Measurements from ENCODE around the gene ANKH. TPM values are rescaled to one million over a fixed set of nuclear protein-coding genes. Genes with fewer than 3 reads are reported as not detected.

ANKH gene
- total and polyA plus RNA-seq, 2 experiments from 2014 or later, result 27.6 to 29.9 TPM

- no peak overlapping the region for H3K4me3 ChIP-seq
- H3K9me3 ChIP-seq (ENCODE audit: low read depth), result no peaks in the 10 kb centered on the region
- H3K79me2 ChIP-seq, result no peaks in the 10 kb centered on the region
- no peaks in the 10 kb centered on the region for H3K36me3 ChIP-seq (replicated peaks; ENCODE audit: insufficient read depth, low read depth)
- no peaks in the 10 kb centered on the region for H4K20me1 ChIP-seq (ENCODE audit: insufficient read depth, poor library complexity, severe bottlenecking)
- H3K9me2 ChIP-seq (replicated peaks; ENCODE audit: insufficient read depth), result no peaks in the 10 kb centered on the region
- no peaks in the 10 kb centered on the region for H3K27me3 ChIP-seq
- WGBS (ENCODE audit: low lambda C conversion rate, missing lambda C conversion rate), result 83% methylated on average over 6 of the region's 6 CpGs
- H3K4me1 ChIP-seq (ENCODE audit: insufficient read depth), result no peaks in the 10 kb centered on the region
- TF ChIP-seq EZH2phosphoT487 (IDR thresholded peaks at IDR 0.05; ENCODE audit: low read depth, severe bottlenecking, unreplicated experiment) (no peak), CTCF (IDR thresholded peaks at IDR 0.05; ENCODE audit: poor library complexity) (no peak), EZH2 (IDR thresholded peaks at IDR 0.05; ENCODE audit: borderline replicate concordance) (no peak)
- H3K27ac ChIP-seq, result no peak overlapping the region
- no peak overlapping the region for H3K4me2 ChIP-seq
- no peak overlapping the region for H2AFZ ChIP-seq
- DNase-seq (ENCODE audit: low spot score), result no peak
Measured at GRCh38 chr5:14706615-14707021, 165.0 kb downstream of the ANKH start.

GRCh38 chr5:14705556-14705955 is 166.0 kb downstream of the ANKH start:
- Histone ChIP-seq H3K9me3 (ENCODE audit: low read depth) (no peaks in the 10 kb centered on the region), H3K36me3 (replicated peaks; ENCODE audit: insufficient read depth, low read depth) (no peaks in the 10 kb centered on the region)
- WGBS (ENCODE audit: low lambda C conversion rate, missing lambda C conversion rate), result 95% methylated on average over 8 of the region's 8 CpGs

GRCh38 chr5:14702238-14702839 is 169.2 kb downstream of the ANKH start:
- no peaks in the 10 kb centered on the region for H3K36me3 ChIP-seq (replicated peaks; ENCODE audit: insufficient read depth, low read depth)
- H3K27me3 ChIP-seq, result no peaks in the 10 kb centered on the region

More at GRCh38 chr5:14705556-14705955, 166.0 kb downstream of the ANKH start:
- H3K4me1 ChIP-seq (ENCODE audit: insufficient read depth), result no peaks in the 10 kb centered on the region
- no peak for DNase-seq (ENCODE audit: low spot score)
- no peaks in the 10 kb centered on the region for H3K27me3 ChIP-seq
- no peaks in the 10 kb centered on the region for H3K9me2 ChIP-seq (replicated peaks; ENCODE audit: insufficient read depth)
- H3K4me3 ChIP-seq, result no peak overlapping the region
- no peaks in the 10 kb centered on the region for H4K20me1 ChIP-seq (ENCODE audit: insufficient read depth, poor library complexity, severe bottlenecking)
- H3K4me2 ChIP-seq, result no peak overlapping the region
- H2AFZ ChIP-seq, result no peak overlapping the region
- no peak overlapping the region for H3K27ac ChIP-seq
- no peaks in the 10 kb centered on the region for H3K79me2 ChIP-seq
- no peak for TF ChIP-seq EZH2phosphoT487 (IDR thresholded peaks at IDR 0.05; ENCODE audit: low read depth, severe bottlenecking, unreplicated experiment)
- TF ChIP-seq CTCF (IDR thresholded peaks at IDR 0.05; ENCODE audit: poor library complexity), result no peak

More at GRCh38 chr5:14702238-14702839, 169.2 kb downstream of the ANKH start:
- no peaks in the 10 kb centered on the region for H4K20me1 ChIP-seq (ENCODE audit: insufficient read depth, poor library complexity, severe bottlenecking)
- H3K4me1 ChIP-seq (ENCODE audit: insufficient read depth), result no peaks in the 10 kb centered on the region
- no peaks in the 10 kb centered on the region for H3K79me2 ChIP-seq
- no peak for DNase-seq (ENCODE audit: low spot score)
- H3K9me2 ChIP-seq (replicated peaks; ENCODE audit: insufficient read depth), result no peaks in the 10 kb centered on the region
- no peak overlapping the region for H3K4me3 ChIP-seq
- TF ChIP-seq CTCF (IDR thresholded peaks at IDR 0.05; ENCODE audit: poor library complexity), result no peak
- TF ChIP-seq EZH2phosphoT487 (IDR thresholded peaks at IDR 0.05; ENCODE audit: low read depth, severe bottlenecking, unreplicated experiment), result no peak
- TF ChIP-seq EZH2 (IDR thresholded peaks at IDR 0.05; ENCODE audit: borderline replicate concordance), result no peak
- no peak overlapping the region for H3K27ac ChIP-seq
- no peaks in the 10 kb centered on the region for H3K9me3 ChIP-seq (ENCODE audit: low read depth)
- over 99% methylated on average over 11 of the region's 11 CpGs for WGBS (ENCODE audit: low lambda C conversion rate, missing lambda C conversion rate)
- H2AFZ ChIP-seq, result no peak overlapping the region
- H3K4me2 ChIP-seq, result no peak overlapping the region
